GM18873 (cell line): ENCODE data around the gene PDP2.

Experiments used
- ATAC-seq: cut with Tn5 transposase; IDR thresholded peaks from one replicate; pipeline ENCODE4 v1.9.1; 2021; ENCODE audit warnings: mild to moderate bottlenecking, moderate library complexity, moderate number of reproducible peaks; ENCODE audit not compliant: unreplicated experiment, low FRiP score

Gene PDP2, protein sequence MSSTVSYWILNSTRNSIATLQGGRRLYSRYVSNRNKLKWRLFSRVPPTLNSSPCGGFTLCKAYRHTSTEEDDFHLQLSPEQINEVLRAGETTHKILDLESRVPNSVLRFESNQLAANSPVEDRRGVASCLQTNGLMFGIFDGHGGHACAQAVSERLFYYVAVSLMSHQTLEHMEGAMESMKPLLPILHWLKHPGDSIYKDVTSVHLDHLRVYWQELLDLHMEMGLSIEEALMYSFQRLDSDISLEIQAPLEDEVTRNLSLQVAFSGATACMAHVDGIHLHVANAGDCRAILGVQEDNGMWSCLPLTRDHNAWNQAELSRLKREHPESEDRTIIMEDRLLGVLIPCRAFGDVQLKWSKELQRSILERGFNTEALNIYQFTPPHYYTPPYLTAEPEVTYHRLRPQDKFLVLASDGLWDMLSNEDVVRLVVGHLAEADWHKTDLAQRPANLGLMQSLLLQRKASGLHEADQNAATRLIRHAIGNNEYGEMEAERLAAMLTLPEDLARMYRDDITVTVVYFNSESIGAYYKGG

DNA sequence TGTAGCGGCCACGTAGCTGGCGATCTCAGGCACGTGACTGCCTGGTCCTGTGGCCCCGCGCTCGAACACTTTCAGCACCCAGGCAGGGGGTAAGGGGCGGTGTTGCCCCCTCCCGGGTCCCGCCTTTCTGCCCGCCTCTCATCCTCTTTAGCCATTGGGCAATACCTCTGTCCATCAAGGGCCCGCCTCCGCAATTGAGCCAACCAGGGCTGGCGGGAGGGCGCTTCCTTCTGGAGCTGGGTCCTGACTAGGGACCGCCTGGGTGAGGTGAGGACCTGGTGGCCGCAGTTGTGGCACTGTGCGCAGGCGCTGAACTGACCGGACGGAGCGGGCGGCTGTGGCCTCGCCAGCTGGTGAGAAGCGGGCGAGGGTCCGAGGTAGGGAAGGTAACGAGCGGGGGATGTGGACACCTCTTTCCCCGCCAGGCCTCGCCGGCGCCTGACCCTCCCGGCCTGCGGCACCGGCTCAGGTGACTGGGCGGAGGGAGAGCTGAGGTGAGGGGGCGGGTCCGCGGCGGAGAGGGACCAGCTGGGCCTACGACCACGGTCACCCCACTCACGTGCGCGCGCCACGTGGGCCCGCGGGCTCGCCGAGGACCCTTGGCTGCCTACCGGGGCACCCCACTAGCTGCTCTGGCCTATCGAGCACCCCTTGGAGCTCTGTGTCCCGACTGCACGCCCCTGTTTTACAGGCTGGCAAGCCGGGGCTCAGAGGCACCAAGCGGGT is at the start of gene PDP2:
Gene PDP2, plus strand, starts transcription at position 228 of the 726 bp plus-strand sequence. CDS start 3,770 bp downstream, outside the sequence.
- peak; percentile 86 for ATAC-seq

DNA sequence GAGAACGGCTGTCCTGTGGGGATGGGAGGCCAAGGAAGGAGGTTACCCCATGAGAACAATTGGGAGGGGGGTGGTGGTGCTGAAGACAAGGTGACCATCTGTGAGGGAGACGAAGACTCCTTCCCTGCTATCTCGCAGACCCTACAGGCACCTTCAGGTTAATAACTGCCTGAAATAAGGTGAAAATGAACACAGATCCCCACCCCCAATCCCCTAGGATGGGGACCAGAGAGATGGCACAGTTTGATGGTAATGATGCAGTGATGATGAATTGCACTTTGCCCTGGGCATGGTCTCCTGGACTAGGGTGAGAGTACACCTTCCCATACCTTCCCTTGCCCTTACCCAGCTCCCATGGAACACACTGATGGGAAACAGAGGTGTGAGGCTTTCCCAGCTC is 48.1 kb upstream of the PDP2 start:
- ATAC-seq: no peak

DNA sequence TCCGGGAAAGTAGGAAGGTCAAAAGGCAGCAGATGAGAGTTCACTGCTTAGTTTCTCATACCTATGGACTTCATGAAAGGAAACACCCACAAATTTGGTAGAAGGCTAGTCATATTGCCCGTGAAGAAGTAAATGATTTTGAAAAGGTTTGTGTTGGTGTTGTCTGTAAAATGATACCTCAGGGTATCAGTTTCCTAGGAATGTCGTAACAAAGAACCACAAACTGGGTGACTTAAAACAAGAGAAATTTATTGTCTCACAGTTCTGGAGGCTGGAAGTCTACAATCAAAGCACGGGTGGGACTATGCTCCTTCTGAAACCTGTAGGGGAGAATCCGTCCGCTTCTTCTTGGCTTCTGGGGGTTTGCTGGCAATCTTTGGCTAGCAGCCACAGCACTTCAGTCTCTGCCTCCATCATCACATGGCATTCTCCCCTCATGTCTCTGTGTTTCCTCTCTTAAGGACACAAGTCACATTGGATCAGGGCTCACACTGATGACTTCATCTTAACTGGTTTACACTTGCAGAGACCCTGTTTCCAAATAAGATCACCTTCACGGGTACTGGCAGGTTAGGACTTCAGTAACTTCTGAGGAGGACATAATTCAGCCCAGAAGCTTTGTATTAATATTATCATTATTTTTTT is 47.5 kb upstream of the PDP2 start:
- ATAC-seq: no peak

DNA sequence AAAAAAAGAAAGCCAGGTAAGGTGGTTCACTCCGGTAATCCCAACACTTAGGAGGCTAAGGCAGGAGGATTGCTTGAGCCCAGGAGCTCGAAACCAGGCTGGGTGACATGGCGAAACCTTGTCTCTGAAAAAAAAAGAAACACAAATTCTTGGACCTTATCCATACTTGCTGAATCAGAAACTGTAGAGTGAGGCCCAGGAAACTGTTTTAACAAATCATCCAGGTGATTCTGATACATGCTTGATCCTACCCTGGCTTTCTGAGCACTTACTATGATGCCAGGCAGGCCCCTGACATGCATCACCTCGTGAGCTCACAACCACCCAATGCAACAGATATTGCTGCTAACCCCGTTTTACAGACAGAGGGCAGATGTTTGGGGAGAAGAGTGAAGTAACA is 45.6 kb upstream of the PDP2 start:
- ATAC-seq: no peak

DNA sequence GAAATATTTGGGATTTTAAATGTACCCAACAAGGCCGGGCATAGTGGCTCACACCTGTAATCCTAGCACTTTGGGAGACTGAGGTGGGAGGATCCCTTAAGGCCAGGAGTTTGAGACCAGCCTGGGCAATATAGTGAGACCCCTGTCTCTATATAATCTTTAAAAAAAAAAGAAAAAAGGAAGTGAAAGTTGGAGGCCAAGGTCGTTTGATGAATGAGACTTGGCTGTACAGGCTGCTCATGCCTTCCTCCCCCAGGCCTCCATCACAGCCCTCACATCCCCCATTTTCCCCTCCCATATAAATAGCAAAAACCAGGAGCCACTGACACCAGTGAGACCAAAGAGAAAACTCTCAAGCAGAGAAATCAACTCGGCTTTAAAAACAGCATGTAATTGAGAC is 39.4 kb upstream of the PDP2 start:
- ATAC-seq: no peak

DNA sequence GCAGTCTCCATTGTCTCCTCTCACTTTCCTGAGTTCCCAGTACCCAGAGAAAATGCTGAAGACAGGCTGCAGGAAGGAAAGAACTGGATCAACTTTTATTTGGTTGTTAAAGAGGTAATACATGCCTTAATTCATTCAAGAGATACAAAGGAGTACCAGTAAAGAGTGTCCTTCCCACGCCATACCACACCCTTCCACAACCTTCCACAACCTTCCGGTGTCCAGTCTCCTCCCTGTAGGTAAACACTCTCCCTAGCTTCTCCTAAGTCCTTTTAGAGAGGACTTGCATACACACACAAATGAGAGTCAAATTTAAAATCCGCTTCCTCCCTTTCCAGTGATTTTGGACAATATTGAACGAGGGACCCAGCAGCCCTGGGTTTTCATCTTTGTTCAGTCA is 38.9 kb upstream of the PDP2 start:
- no peak for ATAC-seq

DNA sequence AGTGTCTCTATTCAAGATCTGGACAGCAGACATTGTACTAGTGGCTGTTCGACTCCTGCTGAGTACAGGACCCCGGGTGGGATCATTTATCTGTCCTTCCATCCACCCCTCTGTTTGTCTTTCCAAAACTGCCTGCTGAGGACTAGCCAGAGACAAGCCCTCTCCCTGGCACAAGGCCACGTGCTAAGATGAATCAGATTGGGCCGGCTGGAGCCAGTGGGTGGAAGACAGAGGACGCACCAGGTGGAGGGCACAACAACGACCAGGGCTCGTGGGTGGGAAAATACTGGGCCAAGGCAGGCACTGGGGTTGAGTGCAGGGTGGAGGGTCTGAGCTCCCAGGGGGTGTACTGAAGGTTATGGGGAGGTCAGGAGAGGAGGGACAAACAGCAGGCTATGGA is 37.5 kb upstream of the PDP2 start:
- ATAC-seq: no peak

DNA sequence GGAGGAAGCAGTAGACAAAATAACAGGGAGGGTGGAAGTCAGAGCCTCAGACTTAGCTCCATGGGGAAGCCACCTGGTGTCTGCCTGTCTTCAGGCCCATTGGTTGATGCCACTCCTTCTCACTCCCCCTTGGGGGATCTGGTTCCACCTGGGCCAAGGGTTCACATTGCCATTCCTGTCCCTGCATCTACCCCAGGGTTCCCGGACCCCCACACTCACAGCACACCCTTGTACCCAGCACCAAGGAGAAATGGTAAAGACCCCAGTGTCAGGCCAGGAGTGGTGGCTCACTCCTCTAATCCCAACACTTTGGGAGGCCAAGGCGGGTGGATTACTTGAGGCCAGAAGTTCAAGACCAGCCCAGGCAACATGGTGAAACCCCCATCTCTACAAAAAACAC is 37.1 kb upstream of the PDP2 start:
- no peak for ATAC-seq

DNA sequence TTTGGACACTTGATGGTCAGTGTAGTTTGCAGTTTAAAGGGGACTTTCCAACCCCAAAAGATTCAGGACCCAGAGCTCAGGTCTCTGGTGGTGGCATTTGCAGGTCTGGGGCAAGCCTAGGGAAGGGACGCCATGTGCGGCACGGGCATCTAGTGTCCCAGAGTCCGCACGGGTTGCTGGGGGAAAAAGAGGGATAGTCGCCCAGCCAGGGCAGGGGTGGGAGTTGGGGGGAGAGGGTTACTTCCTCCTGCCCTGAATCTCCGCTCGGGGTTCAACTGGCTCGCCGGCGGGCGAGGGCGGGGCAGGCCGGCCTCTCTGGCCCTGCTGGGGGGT is 36.3 kb upstream of the PDP2 start:
- ATAC-seq: no peak

DNA sequence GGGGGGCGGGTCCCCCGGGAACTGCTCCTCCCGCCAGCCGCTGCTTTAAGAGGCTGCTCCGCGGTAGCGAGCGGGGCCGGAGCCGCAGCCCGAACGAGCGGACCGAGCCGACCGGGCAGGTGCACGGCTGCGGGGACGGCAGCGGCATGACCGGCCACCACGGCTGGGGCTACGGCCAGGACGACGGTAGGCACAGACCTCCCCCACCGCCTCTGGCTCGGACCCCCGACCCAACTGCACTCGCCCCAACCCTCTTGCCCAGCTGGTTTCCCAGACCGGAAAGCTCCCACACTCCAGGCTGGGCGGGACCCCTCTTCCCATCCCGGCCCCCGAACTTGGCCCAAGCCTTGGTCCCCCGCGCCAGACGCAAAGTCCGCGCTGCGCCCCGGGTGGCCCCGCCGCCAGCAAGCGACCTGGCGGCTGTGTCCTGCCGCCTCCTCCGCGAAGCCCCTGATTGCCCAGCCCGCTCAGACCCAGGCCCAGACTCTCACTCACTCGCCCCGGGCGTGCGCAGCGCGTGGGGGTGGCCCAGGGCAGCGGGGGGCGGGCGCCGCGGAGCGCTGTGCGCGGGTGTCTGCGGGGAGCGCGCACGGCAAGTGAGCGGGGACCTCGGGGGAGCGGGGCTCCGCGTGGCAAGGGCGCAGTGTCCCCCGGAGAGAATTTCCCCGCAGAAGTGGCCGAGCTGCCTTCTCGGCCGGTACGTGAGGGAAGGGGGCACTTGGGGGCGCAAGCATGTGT is 35.8 kb upstream of the PDP2 start, which contains the start of gene CA7:
Gene CA7, plus strand, starts transcription at position 73 of the 738 bp plus-strand sequence. Its CDS starts 74 bp downstream, at position 147.
- no peak for ATAC-seq

DNA sequence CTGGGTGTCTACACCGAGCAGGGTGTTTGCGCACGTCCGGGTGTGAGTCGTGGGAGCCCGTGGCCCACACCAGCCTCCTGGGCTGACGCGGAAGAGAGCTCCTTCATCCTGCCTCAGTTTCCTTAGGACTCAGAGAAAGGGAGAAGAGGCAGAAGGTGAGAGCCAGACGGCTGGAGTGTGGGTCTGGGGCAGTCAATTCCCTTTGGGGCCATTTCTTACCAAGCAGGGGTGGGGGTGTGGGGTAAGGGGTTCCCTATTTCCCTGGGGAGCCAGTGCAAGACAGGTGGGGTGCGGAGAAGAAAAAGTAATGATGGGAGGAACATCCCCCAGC is 35.3 kb upstream of the PDP2 start:
- no peak for ATAC-seq

DNA sequence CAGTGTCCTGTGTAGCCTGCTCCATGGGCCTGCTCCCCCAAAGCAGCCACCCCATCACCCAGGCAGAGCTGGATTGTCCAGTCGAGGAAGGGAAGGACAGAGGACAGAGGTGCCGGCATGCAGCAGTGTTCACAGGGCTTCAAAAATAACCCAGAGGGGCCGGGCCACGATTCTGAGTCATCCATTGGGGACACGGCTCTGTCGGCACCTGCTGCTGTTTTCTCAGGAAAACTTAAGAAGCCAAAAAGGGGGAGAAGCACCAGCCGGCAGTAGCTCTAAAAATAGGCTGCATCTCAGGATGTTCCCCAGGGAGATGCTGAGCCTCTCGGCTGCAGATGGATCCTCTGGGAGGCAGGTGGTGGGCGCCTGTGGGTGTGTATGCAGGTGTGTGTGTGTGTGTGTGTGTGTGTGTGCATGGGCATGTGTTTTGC is 34.5 kb upstream of the PDP2 start:
- no peak for ATAC-seq

DNA sequence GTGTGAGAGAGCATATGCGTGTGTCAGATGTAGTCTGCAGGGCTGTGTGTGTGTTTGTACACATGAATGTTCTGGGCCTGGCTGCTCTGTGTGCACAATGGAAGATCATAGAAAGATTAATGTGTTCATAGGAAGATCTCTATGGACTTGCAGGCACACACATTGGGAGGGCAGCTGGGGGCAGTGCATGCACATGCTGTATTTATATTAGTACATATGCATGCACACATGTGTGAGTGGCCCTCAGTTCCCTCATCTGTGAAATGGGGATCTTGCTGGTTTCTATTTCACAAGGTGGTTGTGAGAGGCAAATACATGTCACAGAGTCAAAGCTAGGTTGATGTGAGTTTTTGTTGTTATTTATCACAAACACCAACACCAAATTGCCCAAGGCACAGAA is 34.0 kb upstream of the PDP2 start:
- ATAC-seq: no peak

DNA sequence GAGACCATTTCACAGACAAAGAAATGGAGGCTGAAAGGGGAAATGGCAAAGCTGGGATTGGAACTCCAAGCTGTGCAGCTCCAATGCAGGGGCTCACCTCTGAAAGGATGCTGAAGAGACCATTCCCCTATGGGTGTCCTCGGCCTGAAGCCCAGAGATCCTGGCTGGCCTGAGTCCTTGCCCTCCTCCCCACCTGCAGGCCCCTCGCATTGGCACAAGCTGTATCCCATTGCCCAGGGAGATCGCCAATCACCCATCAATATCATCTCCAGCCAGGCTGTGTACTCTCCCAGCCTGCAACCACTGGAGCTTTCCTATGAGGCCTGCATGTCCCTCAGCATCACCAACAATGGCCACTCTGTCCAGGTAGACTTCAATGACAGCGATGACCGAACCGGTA is 33.5 kb upstream of the PDP2 start:
- no peak for ATAC-seq

DNA sequence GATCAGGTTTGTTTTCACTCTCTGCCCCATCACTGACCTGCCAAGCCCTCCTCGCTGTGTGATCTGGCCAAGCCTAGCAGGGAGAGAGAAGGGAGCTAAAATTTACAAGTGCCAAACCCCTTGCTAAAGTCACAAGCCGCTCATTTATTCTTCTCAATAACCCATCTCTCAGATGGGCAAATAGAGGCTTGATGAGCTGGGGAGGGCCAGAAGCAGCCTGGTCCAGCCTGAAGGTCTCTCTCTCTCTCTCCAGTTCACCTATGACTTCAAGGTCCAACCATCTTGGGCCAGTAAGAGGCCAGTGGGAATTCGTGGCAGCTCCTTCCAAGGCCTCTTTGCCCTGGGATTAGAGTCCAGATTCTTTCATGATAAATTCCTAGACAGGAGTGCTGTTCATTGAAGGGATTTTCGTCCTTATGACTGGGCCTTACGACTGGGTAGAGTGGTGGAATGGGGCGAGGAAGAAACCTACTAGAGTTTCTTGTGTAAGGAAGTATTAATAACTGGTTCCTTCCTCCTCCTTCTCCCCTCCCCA is 32.7 kb upstream of the PDP2 start:
- no peak for ATAC-seq

DNA sequence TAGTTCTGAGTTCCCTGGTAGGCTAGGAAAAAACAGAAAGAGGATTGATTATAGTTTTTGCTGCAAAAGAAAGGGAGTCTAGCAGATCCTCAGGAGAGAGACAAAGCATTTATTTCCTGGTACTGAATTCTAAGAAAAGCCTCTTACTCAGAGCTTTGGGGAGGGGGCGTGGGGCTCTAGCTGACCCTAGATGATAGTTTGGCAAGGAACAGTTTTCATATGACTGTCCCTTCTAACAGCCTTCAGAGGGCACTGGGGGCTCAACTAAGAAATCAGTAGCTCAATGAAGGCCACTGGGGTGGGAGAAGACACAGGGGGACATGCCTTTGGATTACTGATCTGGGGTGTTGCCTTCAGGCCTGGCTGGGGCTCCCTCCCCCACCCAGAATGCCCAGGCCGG is 32.1 kb upstream of the PDP2 start:
- ATAC-seq: no peak

DNA sequence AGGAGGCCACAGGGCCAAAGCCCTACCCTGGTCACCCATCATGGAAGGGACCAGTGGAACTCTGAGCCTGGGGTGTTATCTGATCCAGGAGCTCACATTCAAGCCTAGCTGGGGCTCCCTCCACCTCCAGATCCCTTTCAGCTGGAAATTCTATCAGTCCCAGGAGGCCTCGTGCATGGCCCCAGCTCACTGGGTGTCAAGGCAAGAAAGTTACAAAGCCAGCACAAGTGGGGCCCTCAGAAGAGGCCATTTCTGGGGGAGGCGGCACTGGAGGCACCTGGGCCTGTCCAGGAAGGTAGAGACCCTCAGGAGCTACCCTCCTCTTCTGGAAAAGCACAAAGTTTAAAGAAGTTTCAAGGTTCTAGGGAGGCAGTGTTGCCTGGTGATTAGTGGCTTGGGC is 31.3 kb upstream of the PDP2 start:
- no peak for ATAC-seq

DNA sequence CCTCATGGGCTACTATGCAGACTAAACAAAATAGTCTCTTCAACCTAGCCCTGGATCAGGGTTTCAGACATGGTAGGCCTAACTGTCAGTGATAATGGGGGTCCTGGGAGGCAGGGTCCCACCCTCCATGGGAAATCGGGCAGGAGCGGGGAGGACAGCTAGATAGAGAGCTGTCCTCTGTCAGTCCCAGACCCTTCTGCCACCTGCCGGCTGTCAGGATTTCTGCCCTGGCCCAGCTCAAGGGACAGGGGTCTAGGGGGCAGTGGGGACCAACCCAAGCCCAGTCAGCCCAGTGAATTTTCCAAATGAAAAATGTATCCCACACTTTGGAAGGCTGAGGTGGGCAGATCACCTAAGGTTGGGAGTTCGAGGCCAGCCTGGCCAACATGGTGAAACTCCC is 30.8 kb upstream of the PDP2 start:
- no peak for ATAC-seq

DNA sequence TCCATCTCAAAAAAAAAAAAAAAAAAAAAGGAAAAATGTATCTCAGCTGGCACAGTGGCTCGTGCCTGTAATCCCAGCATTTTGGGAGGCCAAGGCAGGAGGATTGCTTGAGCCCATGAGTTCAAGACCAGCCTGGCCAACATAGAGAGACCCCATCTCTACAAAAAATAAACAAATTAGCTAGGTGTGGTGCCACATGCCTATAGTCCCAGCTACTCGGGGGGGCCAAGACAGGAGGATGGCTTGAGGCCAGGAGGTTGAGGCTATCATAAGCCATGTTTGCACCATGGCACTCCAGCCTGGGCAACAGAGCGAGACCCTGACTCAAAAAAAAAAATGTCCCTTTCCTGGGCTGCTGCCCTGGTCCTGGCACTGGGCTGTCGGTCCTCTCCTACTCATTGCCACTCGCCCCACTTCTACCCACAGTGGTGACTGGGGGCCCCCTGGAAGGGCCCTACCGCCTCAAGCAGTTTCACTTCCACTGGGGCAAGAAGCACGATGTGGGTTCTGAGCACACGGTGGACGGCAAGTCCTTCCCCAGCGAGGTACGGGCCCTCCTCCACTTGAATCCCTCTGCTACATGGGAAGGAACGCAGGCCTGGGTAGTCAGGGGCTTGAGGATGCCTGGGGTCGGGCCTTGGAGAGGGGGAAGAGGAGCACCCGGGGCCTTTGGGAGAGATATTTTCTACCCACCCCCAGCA is 30.1 kb upstream of the PDP2 start:
- ATAC-seq: no peak
